HCT116 (cell line): ENCODE measurements around the gene C11orf91. TPM values are rescaled to one million over a fixed set of nuclear protein-coding genes. Genes with fewer than 3 reads are reported as not detected.

Experiments used
- ATAC-seq: fragments of 200-7000 bp; cut with Tn5 transposase; 2 replicates; pipeline ENCODE4 v1.9.1; 2020; ENCODE audit warnings: mild to moderate bottlenecking, moderate library complexity
- BruUV-seq: library from RNA; stranded (reverse); fragments of 400-500 nt; replicated peaks from 2 replicates; lab custom pipeline; 2021; lab: Mats Ljungman, UMichigan
- CTCF ChIA-PET: fragments of 300-600 bp; sonication (Branson Sonifier 250); formaldehyde crosslinking; loops from one replicate; lab custom pipeline; 2021; ENCODE audit warnings: antibody characterized with exemption; lab: Charles Lee
- POLR2A ChIA-PET: fragments of 300-600, 350-600 bp; sonication (Branson Sonifier 250); formaldehyde crosslinking; loops from one replicate; lab custom pipeline; 2021; ENCODE audit warnings: antibody characterized with exemption; lab: Charles Lee
- RAD21 ChIA-PET, 2 experiments: fragments of 300-600 bp; sonication (Branson Sonifier 250); formaldehyde crosslinking; loops; one replicate each; lab custom pipeline; 2023; ENCODE audit warnings: low total read pairs in 2 of 2; ENCODE audit not compliant: uncharacterized antibody in 2 of 2, unreplicated experiment in 2 of 2, low non-redundant PET in 1 of 2; lab: Charles Lee
- DNase-seq: peaks from one replicate; pipeline ENCODE4 v3.0.0-alpha.2; 2010; ENCODE audit warnings: low read depth, low spot score
- H2AFZ ChIP-seq: fragments of 200-600 bp; shearing (Covaris generic), sonication (generic); 2 replicates; pipeline ENCODE4 v1.6.1; 2017; ENCODE audit warnings: low read depth, mixed run types, mixed read lengths, antibody characterized with exemption, low read length; ENCODE audit not compliant: poor library complexity, severe bottlenecking
- H3K27ac ChIP-seq: 2 replicates; pipeline ENCODE4 v1.5.1; 2012; ENCODE audit warnings: low read depth, low read length
- H3K27me3 ChIP-seq: fragments of 200-600 bp; sonication (generic); 2 replicates; pipeline ENCODE4 v1.6.1; 2016; ENCODE audit warnings: mixed run types, low read length, mixed read lengths; ENCODE audit not compliant: insufficient read depth
- H3K36me3 ChIP-seq, 2 experiments: fragments of 200-500 bp in 1 of 2; fragments of 200-600 bp in 1 of 2; sonication (Bioruptor generic) in 1 of 2; sonication (generic) in 1 of 2; 2 replicates each; pipeline versions ENCODE4 v1.5.1 to v1.6.1; 2014 to 2016; ENCODE audit warnings: low read length in 2 of 2, inconsistent platforms in 1 of 2, mixed read lengths in 1 of 2, mixed run types in 1 of 2; ENCODE audit not compliant: insufficient read depth in 2 of 2, control insufficient read depth in 1 of 2
- H3K4me1 ChIP-seq, 2 experiments: fragments of 200-600 bp in 1 of 2; sonication (generic) in 1 of 2; 2 replicates each; pipeline versions ENCODE4 v1.5.1 to v1.6.1; 2012 to 2017; ENCODE audit warnings: low read length in 2 of 2, inconsistent platforms in 1 of 2, mild to moderate bottlenecking in 1 of 2, mixed read lengths in 1 of 2, mixed run types in 1 of 2, moderate library complexity in 1 of 2; ENCODE audit not compliant: insufficient read depth in 2 of 2, control insufficient read depth in 1 of 2
- H3K4me2 ChIP-seq: fragments of 200-600 bp; sonication (generic); 2 replicates; pipeline ENCODE4 v1.6.1; 2017; ENCODE audit warnings: mixed run types, low read length, mixed read lengths
- H3K4me3 ChIP-seq, 2 experiments: fragments of 200-600 bp in 1 of 2; sonication (generic) in 1 of 2; replicated peaks in 1 of 2; 2 replicates each; pipeline ENCODE4 v1.5.1; 2011 to 2016; ENCODE audit warnings: low read length in 2 of 2, control low read depth in 1 of 2, low read depth in 1 of 2, mild to moderate bottlenecking in 1 of 2, mixed read lengths in 1 of 2, mixed run types in 1 of 2
- H3K79me2 ChIP-seq: fragments of 200-600 bp; sonication (generic); 2 replicates; pipeline ENCODE4 v1.6.1; 2017; ENCODE audit warnings: mild to moderate bottlenecking, mixed run types, low read length, moderate library complexity, mixed read lengths; ENCODE audit not compliant: insufficient read depth
- H3K9ac ChIP-seq: fragments of 200-600 bp; sonication (generic); 2 replicates; pipeline ENCODE4 v1.6.1; 2016; ENCODE audit warnings: low read length, mixed read lengths
- H3K9me2 ChIP-seq: fragments of 200-600 bp; sonication (generic), shearing (Covaris generic); 2 replicates; pipeline ENCODE4 v1.6.1; 2017; ENCODE audit warnings: mixed run types, mild to moderate bottlenecking, moderate library complexity; ENCODE audit not compliant: insufficient read depth
- H3K9me3 ChIP-seq, 2 experiments: fragments of 200-500 bp in 1 of 2; fragments of 200-600 bp in 1 of 2; sonication (Bioruptor generic) in 1 of 2; sonication (generic) in 1 of 2; 2 replicates each; pipeline ENCODE4 v1.6.1; 2014 to 2017; ENCODE audit warnings: low read length in 2 of 2, mixed read lengths in 2 of 2, inconsistent platforms in 1 of 2, low read depth in 1 of 2, mild to moderate bottlenecking in 1 of 2, mixed run types in 1 of 2, moderate library complexity in 1 of 2; ENCODE audit not compliant: control insufficient read depth in 1 of 2, insufficient read depth in 1 of 2
- H4K20me1 ChIP-seq: fragments of 200-600 bp; sonication (generic), shearing (Covaris generic); 2 replicates; pipeline ENCODE4 v1.6.1; 2017; ENCODE audit warnings: mixed run types, mild to moderate bottlenecking, moderate library complexity; ENCODE audit not compliant: insufficient read depth
- ATF3 ChIP-seq: IDR thresholded peaks from 2 replicates; pipeline ENCODE4 v1.6.1; 2012
- CBX3 ChIP-seq: IDR thresholded peaks from 2 replicates; pipeline ENCODE4 v1.6.1; 2012; ENCODE audit warnings: low read depth
- CEBPB ChIP-seq: IDR thresholded peaks from 2 replicates; pipeline ENCODE4 v1.6.1; 2012; ENCODE audit warnings: low read depth
- EGR1 ChIP-seq: IDR thresholded peaks from 2 replicates; pipeline ENCODE4 v1.6.1; 2012; ENCODE audit warnings: low read depth
- EZH2phosphoT487 ChIP-seq: fragments of 200-600 bp; IDR thresholded peaks from 2 replicates; pipeline ENCODE4 v1.6.1; 2018; ENCODE audit warnings: antibody characterized with exemption, borderline replicate concordance
- POLR2AphosphoS5 ChIP-seq: IDR thresholded peaks from 2 replicates; pipeline ENCODE4 v1.6.1; 2011; ENCODE audit warnings: mild to moderate bottlenecking, low read depth, low read length, moderate library complexity
- SIN3A ChIP-seq: IDR thresholded peaks from 2 replicates; pipeline ENCODE4 v1.6.1; 2012; ENCODE audit warnings: low read depth
- TCF7L2 ChIP-seq: IDR thresholded peaks from 2 replicates; pipeline ENCODE4 v1.7.0; 2011; ENCODE audit warnings: borderline replicate concordance, inconsistent platforms; ENCODE audit not compliant: insufficient read depth, insufficient read length; ENCODE audit errors: extremely low read depth
- ZBTB33 ChIP-seq: IDR thresholded peaks from 2 replicates; pipeline ENCODE4 v1.6.1; 2011; ENCODE audit warnings: mild to moderate bottlenecking, low read length, moderate library complexity; ENCODE audit not compliant: insufficient replicate concordance; ENCODE audit errors: extremely low read depth
- intact Hi-C: fragments of 100-400 bp; cut with micrococcal nuclease; formaldehyde crosslinking; loops from 2 replicates; pipeline ENCODE4 v1.10.0; 2022
- total RNA-seq: library from RNA; stranded (reverse); gene quantifications from one replicate; pipeline ENCODE4 v1.2.1, GENCODE V29; 2021; ENCODE audit not compliant: unreplicated experiment
- TF ChIP-seq, protein P1 (sequence below), 3 experiments: fragments of 200-600 bp in 1 of 3; sonication (generic) in 1 of 3; IDR thresholded peaks in 2 of 3; conservative IDR thresholded peaks in 1 of 3; 2 replicates each; pipeline ENCODE4 v1.5.1; 2012 to 2017; ENCODE audit warnings: low read depth in 2 of 3, low read length in 2 of 3, antibody characterized with exemption in 1 of 3, borderline replicate concordance in 1 of 3, control low read depth in 1 of 3, mild to moderate bottlenecking in 1 of 3, mixed read lengths in 1 of 3, mixed run types in 1 of 3, moderate library complexity in 1 of 3; ENCODE audit not compliant: insufficient read depth in 1 of 3

Gene C11orf91
- total RNA-seq, 1 experiment from 2014 or later, result 0.54 TPM

GRCh38 chr11:33685082-33685481, 15.5 kb downstream of the C11orf91 start:
- intact Hi-C loops, result loop anchor here (5.0 to 10.0 kb wide), 2 partner anchors 728 to 970 kb away; no protein-coding TSS in a partner anchor
- RAD21 ChIA-PET, result no interaction called here

GRCh38 chr11:33684003-33684706, 16.5 kb downstream of the C11orf91 start:
- Histone ChIP-seq H3K9ac (no peak overlapping the region), H3K4me2 (no peak overlapping the region), H3K4me3 (no peak overlapping the region), H3K36me3 (no peaks in the 10 kb centered on the region), H3K27ac (no peak overlapping the region), H3K9me2 (no peaks in the 10 kb centered on the region), H3K4me1 (peaks cover 2 to 31% of the 10 kb centered on the region in 2 experiments; a peak in 2 of 4 replicates), H3K9me3 (no peaks in the 10 kb centered on the region), H3K79me2 (no peaks in the 10 kb centered on the region), H4K20me1 (no peaks in the 10 kb centered on the region), H2AFZ (no peak overlapping the region), H3K27me3 (no peaks in the 10 kb centered on the region)
- no TSS peak for BruUV-seq
- POLR2A ChIA-PET, result interaction anchor here (1.5 kb wide), 1 partner anchor 322 kb away, joined by 3 read pairs; no protein-coding TSS in a partner anchor
- intact Hi-C loops, result loop anchor here (10.0 kb wide), 1 partner anchor 969 kb away; no protein-coding TSS in a partner anchor
- RAD21 ChIA-PET, result interaction anchor here in 1 of 2 experiments (0.8 kb wide), 1 partner anchor 51 kb away, joined by 3 read pairs; no protein-coding TSS in a partner anchor
- CTCF ChIA-PET, result interaction anchor here (2.0 to 2.7 kb wide), 2 partner anchors 58 to 322 kb away, joined by 5 to 10 read pairs; no protein-coding TSS in a partner anchor
- DNase-seq, result no peak
- ATAC-seq, result no peak
- no peak for TF ChIP-seq CBX3
- TF ChIP-seq CEBPB, result no peak
- TF ChIP-seq POLR2AphosphoS5, result no peak
- TF ChIP-seq EZH2phosphoT487, result no peak
- TF ChIP-seq, protein P1, sequence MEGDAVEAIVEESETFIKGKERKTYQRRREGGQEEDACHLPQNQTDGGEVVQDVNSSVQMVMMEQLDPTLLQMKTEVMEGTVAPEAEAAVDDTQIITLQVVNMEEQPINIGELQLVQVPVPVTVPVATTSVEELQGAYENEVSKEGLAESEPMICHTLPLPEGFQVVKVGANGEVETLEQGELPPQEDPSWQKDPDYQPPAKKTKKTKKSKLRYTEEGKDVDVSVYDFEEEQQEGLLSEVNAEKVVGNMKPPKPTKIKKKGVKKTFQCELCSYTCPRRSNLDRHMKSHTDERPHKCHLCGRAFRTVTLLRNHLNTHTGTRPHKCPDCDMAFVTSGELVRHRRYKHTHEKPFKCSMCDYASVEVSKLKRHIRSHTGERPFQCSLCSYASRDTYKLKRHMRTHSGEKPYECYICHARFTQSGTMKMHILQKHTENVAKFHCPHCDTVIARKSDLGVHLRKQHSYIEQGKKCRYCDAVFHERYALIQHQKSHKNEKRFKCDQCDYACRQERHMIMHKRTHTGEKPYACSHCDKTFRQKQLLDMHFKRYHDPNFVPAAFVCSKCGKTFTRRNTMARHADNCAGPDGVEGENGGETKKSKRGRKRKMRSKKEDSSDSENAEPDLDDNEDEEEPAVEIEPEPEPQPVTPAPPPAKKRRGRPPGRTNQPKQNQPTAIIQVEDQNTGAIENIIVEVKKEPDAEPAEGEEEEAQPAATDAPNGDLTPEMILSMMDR (IDR thresholded peaks at IDR 0.05 in 2 of 3, conservative IDR thresholded peaks at IDR 0.05 in 1 of 3; ENCODE audit: borderline replicate concordance in 1 of 3, insufficient read depth in 1 of 3, low read depth in 2 of 3, low read length in 2 of 3), result no peak
- no peak for TF ChIP-seq EGR1
- no peak for TF ChIP-seq ZBTB33
- TF ChIP-seq TCF7L2, result no peak
- TF ChIP-seq SIN3A, result no peak

More at GRCh38 chr11:33685082-33685481, 15.5 kb downstream of the C11orf91 start:
- Histone ChIP-seq H3K4me1 (peaks cover 4 to 40% of the 10 kb centered on the region in 2 experiments), H3K9me2 (no peaks in the 10 kb centered on the region), H3K9me3 (no peaks in the 10 kb centered on the region), H2AFZ (no peak overlapping the region), H3K36me3 (no peaks in the 10 kb centered on the region), H3K27ac (no peak overlapping the region), H4K20me1 (no peaks in the 10 kb centered on the region), H3K4me2 (no peak overlapping the region), H3K27me3 (no peaks in the 10 kb centered on the region), H3K79me2 (no peaks in the 10 kb centered on the region), H3K9ac (no peak overlapping the region), H3K4me3 (no peak overlapping the region)
- ATAC-seq (no peak), DNase-seq (no peak)
- TF ChIP-seq POLR2AphosphoS5 (no peak), ATF3 (no peak)
- CTCF ChIA-PET, result interaction anchor here (1.1 to 8.4 kb wide), 3 partner anchors 57 to 520 kb away, joined by 3 to 57 read pairs (median 5); no protein-coding TSS in a partner anchor
- POLR2A ChIA-PET, result no interaction called here
- BruUV-seq, result no TSS peak
